A549 (cell line): Measurements from ENCODE around the gene ITGAV. TPM values are rescaled to one million over a fixed set of nuclear protein-coding genes. Genes with fewer than 3 reads are reported as not detected.

Experiments
- ATAC-seq, 2 experiments: fragments of 200-7000 bp in 1 of 2; fragments of >200 bp in 1 of 2; cut with Nextera tagmentation in 1 of 2; cut with Tn5 transposase in 1 of 2; 3 replicates each; pipeline versions ENCODE4 v1.8.0 to v1.9.1; 2018 to 2020; ENCODE audit warnings: mild to moderate bottlenecking in 1 of 2, moderate library complexity in 1 of 2
- CTCF ChIA-PET: fragments of 300-600 bp; sonication (Branson Sonifier 250); formaldehyde crosslinking; extraction: SDS; loops from one replicate; lab custom pipeline; 2021; ENCODE audit warnings: antibody characterized with exemption, inconsistent platforms; lab: Yijun Ruan, JAX
- POLR2A ChIA-PET: fragments of 350-600 bp; formaldehyde crosslinking; extraction: SDS; loops from one replicate; lab custom pipeline; 2021; ENCODE audit warnings: antibody characterized with exemption, inconsistent platforms; lab: Yijun Ruan, JAX
- DNase-seq, 2 experiments: peaks; one replicate each; pipeline versions ENCODE4 v3.0.0 to v3.0.0-alpha.2; 2011 to 2016; ENCODE audit warnings: low read depth in 1 of 2, low spot score in 1 of 2
- FAIRE-seq: peaks from 2 replicates; lab custom pipeline; 2011; peaks lifted over from hg19 to GRCh38; lab: Jason Lieb, UNC
- H3K27ac ChIP-seq, 2 experiments: fragments of >200 bp; sonication (Bioruptor Twin); formaldehyde crosslinking; 3 replicates each; pipeline ENCODE4 v1.5.1; 2016 to 2017
- H3K4me1 ChIP-seq: fragments of >200 bp; sonication (Bioruptor Twin); formaldehyde crosslinking; 3 replicates; pipeline ENCODE4 v1.6.1; 2016
- H3K4me2 ChIP-seq: fragments of >200 bp; sonication (Bioruptor Twin); formaldehyde crosslinking; 3 replicates; pipeline ENCODE4 v1.6.1; 2016
- H3K4me3 ChIP-seq: fragments of >200 bp; sonication (Bioruptor Twin); formaldehyde crosslinking; 3 replicates; pipeline ENCODE4 v1.5.1; 2016
- H3K9me3 ChIP-seq: fragments of >200 bp; sonication (Bioruptor Twin); formaldehyde crosslinking; 3 replicates; pipeline ENCODE4 v1.6.1; 2016
- BHLHE40 ChIP-seq: IDR thresholded peaks from 2 replicates; pipeline ENCODE4 v1.6.1; 2012; ENCODE audit warnings: low read depth, low read length, inconsistent platforms
- CHD2 ChIP-seq: fragments of 150-350 bp; IDR thresholded peaks from 2 replicates; pipeline ENCODE4 v1.6.1; 2014; ENCODE audit warnings: low read length; ENCODE audit not compliant: partially characterized antibody
- CHD4 ChIP-seq: fragments of 200-600 bp; sonication (generic); IDR thresholded peaks from 2 replicates; pipeline ENCODE4 v1.6.1; 2016; ENCODE audit warnings: antibody characterized with exemption, mild to moderate bottlenecking, borderline replicate concordance
- FOSB ChIP-seq: fragments of 250-450 bp; sonication (Bioruptor Pico); IDR thresholded peaks from 2 replicates; pipeline ENCODE4 v1.5.0; 2020; ENCODE audit warnings: mild to moderate bottlenecking, moderate library complexity
- HOXB13 ChIP-seq: fragments of 250-450 bp; sonication (Bioruptor Pico); IDR thresholded peaks from 2 replicates; pipeline ENCODE4 v1.5.0; 2020; ENCODE audit warnings: low read depth, mild to moderate bottlenecking, moderate library complexity
- JUNB ChIP-seq: fragments of >200 bp; sonication (Bioruptor Twin); formaldehyde crosslinking; IDR thresholded peaks from 2 replicates; pipeline ENCODE4 v1.6.1; 2016
- KDM1A ChIP-seq: fragments of 200-600 bp; sonication (generic); IDR thresholded peaks from 2 replicates; pipeline ENCODE4 v1.6.1; 2016; ENCODE audit warnings: low read depth, mild to moderate bottlenecking
- MAFK ChIP-seq: fragments of 450-650 bp; IDR thresholded peaks from 2 replicates; pipeline ENCODE4 v1.6.1; 2014; ENCODE audit not compliant: partially characterized antibody
- MAZ ChIP-seq: fragments of 150-350 bp; IDR thresholded peaks from 2 replicates; pipeline ENCODE4 v1.6.1; 2014; ENCODE audit warnings: antibody characterized with exemption, low read depth, low read length, borderline replicate concordance
- NFE2L2 ChIP-seq: fragments of 150-350 bp; conservative IDR thresholded peaks from 2 replicates; pipeline ENCODE4 v1.6.1; 2014; ENCODE audit warnings: low read length
- POLR2A ChIP-seq: IDR thresholded peaks from 2 replicates; pipeline ENCODE4 v1.6.1; 2012; ENCODE audit warnings: mild to moderate bottlenecking, low read length
- SMC3 ChIP-seq: fragments of >200 bp; sonication (Bioruptor Twin); formaldehyde crosslinking; IDR thresholded peaks from 3 replicates; pipeline ENCODE4 v1.6.1; 2018; ENCODE audit warnings: inconsistent platforms
- SREBF2 ChIP-seq: fragments of 450-650 bp; IDR thresholded peaks from 2 replicates; pipeline ENCODE4 v1.6.1; 2014; ENCODE audit warnings: mild to moderate bottlenecking, moderate library complexity
- TFCP2L1 ChIP-seq: fragments of 250-450 bp; sonication (Bioruptor Pico); IDR thresholded peaks from 2 replicates; pipeline ENCODE4 v1.5.0; 2021; ENCODE audit warnings: mild to moderate bottlenecking
- ZC3H11A ChIP-seq: fragments of 450-650 bp; IDR thresholded peaks from 2 replicates; pipeline ENCODE4 v1.6.1; 2014; ENCODE audit warnings: antibody characterized with exemption, mild to moderate bottlenecking
- ZFP36 ChIP-seq: fragments of 450-650 bp; IDR thresholded peaks from 2 replicates; pipeline ENCODE4 v1.6.1; 2014; ENCODE audit warnings: borderline replicate concordance; ENCODE audit not compliant: partially characterized antibody
- ZSCAN20 ChIP-seq: fragments of 250-450 bp; sonication (Bioruptor Pico); IDR thresholded peaks from 2 replicates; pipeline ENCODE4 v1.8.0; 2022; ENCODE audit warnings: mild to moderate bottlenecking, moderate library complexity
- WGBS: methylation state at CpG from one replicate; pipeline ENCODE4 v1.1.6; 2017; ENCODE audit errors: missing lambda C conversion rate; 5-methylcytosine and 5-hydroxymethylcytosine counted together
- polyA plus RNA-seq, 4 experiments: library from polyadenylated mRNA; depleted of rRNA in 3 of 4; stranded (reverse); fragments of >200 nt; fragmentation: RNase III in 1 of 4; extraction: RNeasy Plus Mini Kit Qiagen cat#74134 plus additional on column Dnase treatment in 1 of 4; gene quantifications; 2 replicates in 3 of 4; 3 replicates in 1 of 4; pipeline ENCODE4 v1.2.3, GENCODE V29; 2011 to 2017
- TF ChIP-seq, protein P1 (sequence below): fragments of 150-350 bp; IDR thresholded peaks from 2 replicates; pipeline ENCODE4 v1.6.1; 2014; ENCODE audit warnings: low read depth, mild to moderate bottlenecking, low read length
- TF ChIP-seq, protein P2 (sequence below): IDR thresholded peaks from 2 replicates; pipeline ENCODE4 v1.6.1; 2012
- TF ChIP-seq, protein P3 (sequence below): IDR thresholded peaks from 2 replicates; pipeline ENCODE4 v1.6.1; 2012
- TF ChIP-seq, protein P4 (sequence below): fragments of >200 bp; sonication (Bioruptor Twin); formaldehyde crosslinking; IDR thresholded peaks from 2 replicates; pipeline ENCODE4 v1.6.1; 2016

Gene ITGAV
- polyA plus RNA-seq, 2 of the 4 experiments (the other 2 are of a cell fraction) = 93.3 to 148 TPM

DNA sequence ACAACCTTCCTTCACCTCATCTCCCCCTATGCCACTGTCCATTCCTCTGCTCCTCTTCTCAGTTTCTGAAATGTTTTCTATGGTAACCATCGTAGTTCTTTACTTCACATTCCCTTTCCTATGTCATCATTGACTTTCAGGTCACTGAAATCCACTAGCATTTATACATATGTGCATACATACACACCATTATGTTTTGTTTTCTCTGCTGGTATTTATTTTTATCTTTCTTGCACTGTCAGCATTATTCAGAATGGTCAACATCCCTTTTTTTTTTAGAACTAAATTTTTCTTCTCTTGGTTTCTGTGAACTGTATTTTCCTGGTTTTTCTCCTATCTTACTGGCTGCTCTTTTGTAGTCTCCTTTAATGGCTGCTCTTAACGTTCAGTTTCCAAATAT is 33.2 kb downstream of the ITGAV start:
- ChIA-PET CTCF (interaction anchor here (1.0 kb wide), 1 partner anchor 120 kb away, joined by 3 read pairs; no protein-coding TSS in a partner anchor), POLR2A (no interaction called here)
- DNase-seq = no peak
- 84% methylated on average over 2 of the region's 2 CpGs for WGBS
- no peak overlapping the region for H3K4me2 ChIP-seq
- no peaks in the 10 kb centered on the region for H3K4me1 ChIP-seq
- no peak for ATAC-seq
- no peak for FAIRE-seq
- H3K9me3 ChIP-seq = no peaks in the 10 kb centered on the region
- no peak overlapping the region for H3K27ac ChIP-seq
- no peak overlapping the region for H3K4me3 ChIP-seq
- TF ChIP-seq BHLHE40 (no peak), JUNB (no peak), MAFK (peak; percentile 97), TFCP2L1 (CRISPR knock-in tag) (no peak)

DNA sequence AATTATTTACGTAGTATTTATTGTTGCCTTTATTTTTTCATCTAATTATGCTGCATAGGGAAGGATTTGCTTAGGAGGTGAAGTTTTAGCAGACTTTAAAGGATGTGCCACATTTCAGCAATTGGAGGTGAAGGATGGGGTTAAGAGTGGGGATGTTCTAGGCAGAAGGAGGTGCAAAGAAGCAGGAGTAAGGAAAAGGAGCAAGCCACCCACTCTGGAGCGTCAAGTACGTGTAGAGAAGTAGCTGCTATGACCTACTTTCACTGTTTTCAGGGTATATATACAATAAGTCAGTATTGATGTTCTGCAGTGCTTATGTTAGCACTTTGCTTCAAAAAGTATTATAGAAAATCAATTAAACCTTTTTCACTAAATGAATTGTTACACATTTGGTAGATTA is 34.4 kb downstream of the ITGAV start:
- no peak for TF ChIP-seq POLR2A
- no peak for TF ChIP-seq HOXB13 (CRISPR knock-in tag)

DNA sequence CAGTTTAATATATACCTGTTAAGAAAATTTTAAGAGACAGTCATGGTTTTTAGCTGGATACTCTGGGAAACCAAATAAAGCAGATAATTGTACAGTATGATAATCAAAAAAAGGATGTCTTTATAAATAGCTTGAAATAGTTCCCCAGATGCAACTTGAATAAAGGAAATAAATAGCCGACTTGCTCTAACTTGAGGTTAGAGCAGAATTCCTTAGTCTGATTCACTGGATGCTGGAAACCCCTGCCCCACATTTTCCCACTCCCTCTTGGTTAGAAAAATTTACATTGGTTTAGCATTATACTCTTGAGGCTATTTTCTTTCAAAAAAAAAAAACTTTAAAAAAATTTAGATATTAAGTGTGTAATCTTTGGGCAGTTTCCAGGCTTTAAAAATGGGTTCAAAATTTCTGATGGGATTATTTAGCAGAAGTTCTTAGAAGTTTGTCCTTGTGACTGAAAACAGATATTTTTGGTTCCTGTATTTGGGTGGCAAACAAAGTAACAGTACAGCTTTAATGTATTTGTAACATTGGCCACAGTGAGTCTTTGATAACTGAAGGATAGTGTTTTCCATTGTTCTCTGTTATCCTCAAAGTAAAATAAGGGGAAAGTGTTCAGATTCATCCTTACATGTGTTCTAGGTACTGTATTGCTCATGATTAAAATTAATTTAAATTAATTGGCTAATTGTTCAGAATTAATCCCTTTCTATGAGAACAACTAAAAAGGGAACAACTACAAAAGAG is 39.6 kb downstream of the ITGAV start:
- DNase-seq = no peak
- no peaks in the 10 kb centered on the region for H3K9me3 ChIP-seq
- no peak overlapping the region for H3K27ac ChIP-seq
- no peak overlapping the region for H3K4me2 ChIP-seq
- TF ChIP-seq TFCP2L1 (CRISPR knock-in tag) (no peak), CHD4 (no peak), KDM1A (no peak), SMC3 (no peak), MAFK (no peak), ZSCAN20 (CRISPR knock-in tag) (no peak), SREBF2 (no peak), MAZ (no peak), NFE2L2 (no peak), ZFP36 (no peak), POLR2A (no peak), CHD2 (no peak), ZC3H11A (no peak), FOSB (CRISPR knock-in tag) (no peak)
- TF ChIP-seq, protein P1, sequence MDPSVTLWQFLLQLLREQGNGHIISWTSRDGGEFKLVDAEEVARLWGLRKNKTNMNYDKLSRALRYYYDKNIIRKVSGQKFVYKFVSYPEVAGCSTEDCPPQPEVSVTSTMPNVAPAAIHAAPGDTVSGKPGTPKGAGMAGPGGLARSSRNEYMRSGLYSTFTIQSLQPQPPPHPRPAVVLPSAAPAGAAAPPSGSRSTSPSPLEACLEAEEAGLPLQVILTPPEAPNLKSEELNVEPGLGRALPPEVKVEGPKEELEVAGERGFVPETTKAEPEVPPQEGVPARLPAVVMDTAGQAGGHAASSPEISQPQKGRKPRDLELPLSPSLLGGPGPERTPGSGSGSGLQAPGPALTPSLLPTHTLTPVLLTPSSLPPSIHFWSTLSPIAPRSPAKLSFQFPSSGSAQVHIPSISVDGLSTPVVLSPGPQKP = no peak
- TF ChIP-seq, protein P2, sequence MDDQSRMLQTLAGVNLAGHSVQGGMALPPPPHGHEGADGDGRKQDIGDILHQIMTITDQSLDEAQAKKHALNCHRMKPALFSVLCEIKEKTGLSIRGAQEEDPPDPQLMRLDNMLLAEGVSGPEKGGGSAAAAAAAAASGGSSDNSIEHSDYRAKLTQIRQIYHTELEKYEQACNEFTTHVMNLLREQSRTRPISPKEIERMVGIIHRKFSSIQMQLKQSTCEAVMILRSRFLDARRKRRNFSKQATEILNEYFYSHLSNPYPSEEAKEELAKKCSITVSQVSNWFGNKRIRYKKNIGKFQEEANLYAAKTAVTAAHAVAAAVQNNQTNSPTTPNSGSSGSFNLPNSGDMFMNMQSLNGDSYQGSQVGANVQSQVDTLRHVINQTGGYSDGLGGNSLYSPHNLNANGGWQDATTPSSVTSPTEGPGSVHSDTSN = no peak
- TF ChIP-seq, protein P3, sequence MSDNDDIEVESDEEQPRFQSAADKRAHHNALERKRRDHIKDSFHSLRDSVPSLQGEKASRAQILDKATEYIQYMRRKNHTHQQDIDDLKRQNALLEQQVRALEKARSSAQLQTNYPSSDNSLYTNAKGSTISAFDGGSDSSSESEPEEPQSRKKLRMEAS = no peak
- TF ChIP-seq, protein P4, sequence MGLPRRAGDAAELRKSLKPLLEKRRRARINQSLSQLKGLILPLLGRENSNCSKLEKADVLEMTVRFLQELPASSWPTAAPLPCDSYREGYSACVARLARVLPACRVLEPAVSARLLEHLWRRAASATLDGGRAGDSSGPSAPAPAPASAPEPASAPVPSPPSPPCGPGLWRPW = no peak
- no peak for FAIRE-seq
- ATAC-seq = no peak
- ChIA-PET POLR2A (no interaction called here), CTCF (interaction anchor here (3.4 kb wide), 1 partner anchor 11 kb away, joined by 12 read pairs; no protein-coding TSS in a partner anchor)
- no peaks in the 10 kb centered on the region for H3K4me1 ChIP-seq
- H3K4me3 ChIP-seq = no peak overlapping the region
- 93% methylated on average over 1 of the region's 1 CpG for WGBS

More for the DNA sequence above, 34.4 kb downstream of the ITGAV start:
- FAIRE-seq = no peak
- DNase-seq = no peak
- CTCF ChIA-PET = interaction anchor here (1.0 to 1.2 kb wide), 2 partner anchors 19 to 121 kb away, joined by 3 read pairs; no protein-coding TSS in a partner anchor
- Histone ChIP-seq H3K4me1 (no peaks in the 10 kb centered on the region), H3K9me3 (no peaks in the 10 kb centered on the region), H3K4me3 (no peak overlapping the region), H3K27ac (no peak overlapping the region), H3K4me2 (no peak overlapping the region)
- 93% methylated on average over 3 of the region's 3 CpGs for WGBS
- POLR2A ChIA-PET = no interaction called here
- ATAC-seq = no peak
